ENCODE measurements around the gene ARHGEF10L.

- TF ChIP-seq CTCF (IDR thresholded peaks at IDR 0.05; ENCODE audit: low read depth, low read length, poor library complexity, severe bottlenecking) (no peak), EZH2phosphoT487 (IDR thresholded peaks at IDR 0.05; ENCODE audit: borderline replicate concordance, low read length) (no peak)
Measured at GRCh38 chr1:17731460-17731859, 192.0 kb downstream of the ARHGEF10L start.

Measured in DOHH2 (cell line).